A549 (cell line): ENCODE data around the gene RSRC1. TPM values are rescaled to one million over a fixed set of nuclear protein-coding genes. Genes with fewer than 3 reads are reported as not detected.

Source experiments
- ATAC-seq, 2 experiments: fragments of 200-7000 bp in 1 of 2; fragments of >200 bp in 1 of 2; cut with Nextera tagmentation in 1 of 2; cut with Tn5 transposase in 1 of 2; 3 replicates each; pipeline versions ENCODE4 v1.8.0 to v1.9.1; 2018 to 2020; ENCODE audit warnings: mild to moderate bottlenecking in 1 of 2, moderate library complexity in 1 of 2
- CTCF ChIA-PET: fragments of 300-600 bp; sonication (Branson Sonifier 250); formaldehyde crosslinking; extraction: SDS; loops from one replicate; lab custom pipeline; 2021; ENCODE audit warnings: antibody characterized with exemption, inconsistent platforms; lab: Yijun Ruan, JAX
- POLR2A ChIA-PET: fragments of 350-600 bp; formaldehyde crosslinking; extraction: SDS; loops from one replicate; lab custom pipeline; 2021; ENCODE audit warnings: antibody characterized with exemption, inconsistent platforms; lab: Yijun Ruan, JAX
- DNase-seq, 2 experiments: peaks; one replicate each; pipeline versions ENCODE4 v3.0.0 to v3.0.0-alpha.2; 2011 to 2016; ENCODE audit warnings: low read depth in 1 of 2, low spot score in 1 of 2
- FAIRE-seq: peaks from 2 replicates; lab custom pipeline; 2011; peaks lifted over from hg19 to GRCh38; lab: Jason Lieb, UNC
- H3K27ac ChIP-seq, 2 experiments: fragments of >200 bp; sonication (Bioruptor Twin); formaldehyde crosslinking; 3 replicates each; pipeline ENCODE4 v1.5.1; 2016 to 2017
- H3K4me1 ChIP-seq: fragments of >200 bp; sonication (Bioruptor Twin); formaldehyde crosslinking; 3 replicates; pipeline ENCODE4 v1.6.1; 2016
- H3K4me2 ChIP-seq: fragments of >200 bp; sonication (Bioruptor Twin); formaldehyde crosslinking; 3 replicates; pipeline ENCODE4 v1.6.1; 2016
- H3K4me3 ChIP-seq: fragments of >200 bp; sonication (Bioruptor Twin); formaldehyde crosslinking; 3 replicates; pipeline ENCODE4 v1.5.1; 2016
- H3K9me3 ChIP-seq: fragments of >200 bp; sonication (Bioruptor Twin); formaldehyde crosslinking; 3 replicates; pipeline ENCODE4 v1.6.1; 2016
- ATOH8 ChIP-seq: fragments of 250-450 bp; sonication (Bioruptor Pico); IDR thresholded peaks from 2 replicates; pipeline ENCODE4 v1.5.0; 2020; ENCODE audit warnings: low read depth, mild to moderate bottlenecking, moderate library complexity
- BCL3 ChIP-seq: fragments of >200 bp; sonication (Bioruptor Twin); formaldehyde crosslinking; IDR thresholded peaks from 3 replicates; pipeline ENCODE4 v1.6.1; 2016
- BHLHE40 ChIP-seq: IDR thresholded peaks from 2 replicates; pipeline ENCODE4 v1.6.1; 2012; ENCODE audit warnings: low read depth, low read length, inconsistent platforms
- CBX8 ChIP-seq: fragments of 200-600 bp; sonication (generic); IDR thresholded peaks from 2 replicates; pipeline ENCODE4 v1.6.1; 2016
- FOXS1 ChIP-seq: fragments of 250-450 bp; sonication (Bioruptor Pico); IDR thresholded peaks from 2 replicates; pipeline ENCODE4 v1.5.0; 2020; ENCODE audit warnings: mild to moderate bottlenecking, moderate library complexity
- HDAC2 ChIP-seq: fragments of 200-600 bp; sonication (generic); IDR thresholded peaks from 2 replicates; pipeline ENCODE4 v1.6.1; 2016
- HES2 ChIP-seq: fragments of >200 bp; sonication (Bioruptor Twin); formaldehyde crosslinking; IDR thresholded peaks from 2 replicates; pipeline ENCODE4 v1.6.1; 2016
- HMGXB4 ChIP-seq: fragments of 250-450 bp; sonication (Bioruptor Pico); IDR thresholded peaks from 2 replicates; pipeline ENCODE4 v1.5.0; 2021; ENCODE audit warnings: mild to moderate bottlenecking, moderate library complexity, borderline replicate concordance
- HOXA7 ChIP-seq: fragments of 250-450 bp; sonication (Bioruptor Pico); IDR thresholded peaks from 2 replicates; pipeline ENCODE4 v1.5.0; 2020; ENCODE audit warnings: mild to moderate bottlenecking, moderate library complexity
- HOXB5 ChIP-seq: fragments of 250-450 bp; sonication (Bioruptor Pico); IDR thresholded peaks from 2 replicates; pipeline ENCODE4 v1.5.0; 2020; ENCODE audit warnings: mild to moderate bottlenecking, moderate library complexity
- MAZ ChIP-seq: fragments of 150-350 bp; IDR thresholded peaks from 2 replicates; pipeline ENCODE4 v1.6.1; 2014; ENCODE audit warnings: antibody characterized with exemption, low read depth, low read length, borderline replicate concordance
- MYC ChIP-seq: IDR thresholded peaks from 2 replicates; pipeline ENCODE4 v1.6.1; 2012; ENCODE audit warnings: mild to moderate bottlenecking, inconsistent platforms, low read length, improper control_type of control experiment, borderline replicate concordance
- NR3C1 ChIP-seq: fragments of >200 bp; sonication (Bioruptor Twin); formaldehyde crosslinking; IDR thresholded peaks from 3 replicates; pipeline ENCODE4 v1.6.1; 2017
- PHF8 ChIP-seq: fragments of 200-600 bp; sonication (generic); IDR thresholded peaks from 2 replicates; pipeline ENCODE4 v1.6.1; 2016; ENCODE audit warnings: low read depth, mild to moderate bottlenecking, antibody characterized with exemption, moderate library complexity, borderline replicate concordance
- RARB ChIP-seq: fragments of 250-450 bp; sonication (Bioruptor Pico); IDR thresholded peaks from 2 replicates; pipeline ENCODE4 v1.8.0; 2021; ENCODE audit warnings: mild to moderate bottlenecking, moderate library complexity
- REST ChIP-seq: fragments of 200-600 bp; sonication (generic); IDR thresholded peaks from 2 replicates; pipeline ENCODE4 v1.6.1; 2016; ENCODE audit warnings: antibody characterized with exemption, mild to moderate bottlenecking, moderate library complexity
- RNF2 ChIP-seq: fragments of 200-600 bp; sonication (generic); IDR thresholded peaks from 2 replicates; pipeline ENCODE4 v1.6.1; 2016; ENCODE audit warnings: low read depth, mild to moderate bottlenecking, antibody characterized with exemption, moderate library complexity, borderline replicate concordance
- SMC3 ChIP-seq: fragments of >200 bp; sonication (Bioruptor Twin); formaldehyde crosslinking; IDR thresholded peaks from 3 replicates; pipeline ENCODE4 v1.6.1; 2018; ENCODE audit warnings: inconsistent platforms
- TFCP2L1 ChIP-seq: fragments of 250-450 bp; sonication (Bioruptor Pico); IDR thresholded peaks from 2 replicates; pipeline ENCODE4 v1.5.0; 2021; ENCODE audit warnings: mild to moderate bottlenecking
- ZNF302 ChIP-seq: fragments of 250-450 bp; sonication (Bioruptor Pico); IDR thresholded peaks from 2 replicates; pipeline ENCODE4 v1.9.0; 2021; ENCODE audit warnings: inconsistent platforms, mild to moderate bottlenecking, moderate library complexity
- polyA plus RNA-seq, 4 experiments: library from polyadenylated mRNA; depleted of rRNA in 3 of 4; stranded (reverse); fragments of >200 nt; fragmentation: RNase III in 1 of 4; extraction: RNeasy Plus Mini Kit Qiagen cat#74134 plus additional on column Dnase treatment in 1 of 4; gene quantifications; 2 replicates in 3 of 4; 3 replicates in 1 of 4; pipeline ENCODE4 v1.2.3, GENCODE V29; 2011 to 2017

RSRC1 gene
- polyA plus RNA-seq, 2 of the 4 experiments (the other 2 are of a cell fraction): 17.5 to 52.2 TPM

GRCh38 chr3:158520433-158520832, 410.5 kb downstream of the RSRC1 start:
- H3K4me1 ChIP-seq: no peaks in the 10 kb centered on the region
- no peak overlapping the region for H3K4me2 ChIP-seq
- no peak for ATAC-seq
- FAIRE-seq: no peak
- H3K9me3 ChIP-seq: no peaks in the 10 kb centered on the region
- TF ChIP-seq BCL3 (no peak), SMC3 (no peak), HOXB5 (CRISPR knock-in tag) (no peak), TFCP2L1 (CRISPR knock-in tag) (no peak), ATOH8 (no peak), PHF8 (no peak), HOXA7 (CRISPR knock-in tag) (no peak), RNF2 (no peak), BHLHE40 (no peak), RARB (no peak), CBX8 (no peak), MAZ (no peak), REST (no peak), HES2 (no peak), HMGXB4 (CRISPR knock-in tag) (no peak), MYC (no peak), FOXS1 (CRISPR knock-in tag) (no peak), ZNF302 (CRISPR knock-in tag) (no peak), NR3C1 (no peak), HDAC2 (no peak)
- ChIA-PET POLR2A (no interaction called here), CTCF (no interaction called here)
- no peak for DNase-seq
- H3K27ac ChIP-seq: no peak overlapping the region
- H3K4me3 ChIP-seq: no peak overlapping the region
